Spinal cord (tissue), 10 donors: ENCODE data around the gene WDR26. TPM values are rescaled to one million over a fixed set of nuclear protein-coding genes. Genes with fewer than 3 reads are reported as not detected.
"Not testable (repeated sequence)": the region's sequence is repeated elsewhere in the genome, so short reads cannot be mapped to it uniquely, and the experiment has no call there.

Source experiments
- DNase-seq, 6 donors: peaks; one replicate each; pipeline versions ENCODE4 v3.0.0 to v3.0.0-alpha.2; 2013 to 2015; ENCODE audit warnings: low spot score in 6 of 6, low read depth in 4 of 6
- H3K27ac ChIP-seq: one replicate; pipeline ENCODE4 v1.5.1; 2013; ENCODE audit warnings: low read depth, low read length, control low read depth
- H3K27me3 ChIP-seq: one replicate; pipeline ENCODE4 v1.6.1; 2013; ENCODE audit warnings: low read length; ENCODE audit not compliant: control insufficient read depth, insufficient read depth
- H3K36me3 ChIP-seq: one replicate; pipeline ENCODE4 v1.6.1; 2013; ENCODE audit warnings: low read length; ENCODE audit not compliant: control insufficient read depth, insufficient read depth
- H3K4me1 ChIP-seq: one replicate; pipeline ENCODE4 v1.6.1; 2013; ENCODE audit warnings: low read length; ENCODE audit not compliant: control insufficient read depth, insufficient read depth
- H3K4me3 ChIP-seq: one replicate; pipeline ENCODE4 v1.5.1; 2013; ENCODE audit warnings: low read depth, low read length, control low read depth
- H3K9me3 ChIP-seq: one replicate; pipeline ENCODE4 v1.6.1; 2013; ENCODE audit warnings: low read length; ENCODE audit not compliant: control insufficient read depth, insufficient read depth
- WGBS: methylation state at CpG from one replicate; pipeline ENCODE4 v1.1.5; 2013; ENCODE audit warnings: missing lambda C conversion rate; ENCODE audit not compliant: insufficient coverage; 5-methylcytosine and 5-hydroxymethylcytosine counted together
- long read RNA-seq, 4 donors: transcript quantifications; one replicate each; lab custom pipeline, GENCODE V29; 2026
- polyA plus RNA-seq, 2 donors: library from polyadenylated mRNA; unstranded; fragments of 120-200 nt; gene quantifications; one replicate each; pipeline ENCODE4 v1.2.1, GENCODE V29; 2013; ENCODE audit not compliant: insufficient read length in 2 of 2
- total RNA-seq, 2 donors: library from RNA; depleted of rRNA in 1 of 2; stranded (reverse); fragments of 120-200 nt in 1 of 2; fragments of >200 nt in 1 of 2; gene quantifications; one replicate each; pipeline versions ENCODE4 v1.2.3 to v1.2.4, GENCODE V29; 2013 to 2014
- donor health status: healthy.

WDR26 gene
- 100 to 1,000 TPM in 1 of 2 donors, 10 to 100 TPM in 1; 54.9 to 110 TPM for total RNA-seq
- 10 to 100 TPM; 61.8 to 73.3 TPM for polyA plus RNA-seq
- long read RNA-seq, donor 1, full-length matches to known transcripts = 1 of 1 reads
- long read RNA-seq, donor 1, partial matches to known transcripts = 0 of 1 reads
- long read RNA-seq, donor 1, other reads (novel, unspliced or antisense) = 0 of 1 reads
- long read RNA-seq, donor 2 = 0 reads
- long read RNA-seq, donor 3 = 0 reads
- long read RNA-seq, donor 4, full-length matches to known transcripts = 1 of 20 reads
- long read RNA-seq, donor 4, partial matches to known transcripts = 7 of 20 reads
- long read RNA-seq, donor 4, other reads (novel, unspliced or antisense) = 12 of 20 reads

GRCh38 chr1:224434691-224435317 lies at the start of gene WDR26:
Gene WDR26, minus strand, starts transcription at chr1:224434797.
- Histone ChIP-seq H3K9me3 (no peaks in the 10 kb centered on the region), H3K4me1 (peaks cover 6% of the 10 kb centered on the region), H3K27ac (peak within 1 kb of the TSS; percentile 93), H3K4me3 (peak within 1 kb of the TSS; percentile 94), H3K36me3 (peaks cover under 1% of the 10 kb centered on the region), H3K27me3 (no peaks in the 10 kb centered on the region)
- WGBS = 1% methylated on average over 46 of the region's 46 CpGs
- DNase-seq = peak in 5 of 6 donors; percentile 54 to 97 (median 82)

GRCh38 chr1:224483206-224483605 lies 48.6 kb upstream of the WDR26 start:
- not testable (repeated sequence) for H3K9me3 ChIP-seq, H3K4me3 ChIP-seq, DNase-seq, H3K27ac ChIP-seq, H3K4me1 ChIP-seq, H3K27me3 ChIP-seq, H3K36me3 ChIP-seq
- WGBS = 100% methylated on average over 5 of the region's 7 CpGs

GRCh38 chr1:224482619-224483018 lies 48.0 kb upstream of the WDR26 start:
- Histone ChIP-seq H3K4me3 (no peak overlapping the region), H3K27me3 (no peaks in the 10 kb centered on the region), H3K4me1 (no peaks in the 10 kb centered on the region), H3K27ac (no peak overlapping the region), H3K9me3 (no peaks in the 10 kb centered on the region), H3K36me3 (no peaks in the 10 kb centered on the region)
- WGBS = 55% methylated on average over 4 of the region's 4 CpGs
- peak in 1 of 6 donors; percentile 8 for DNase-seq

GRCh38 chr1:224481601-224482000 lies 47.0 kb upstream of the WDR26 start:
- no peaks in the 10 kb centered on the region for H3K9me3 ChIP-seq
- H3K4me3 ChIP-seq = no peak overlapping the region
- H3K36me3 ChIP-seq = no peaks in the 10 kb centered on the region
- DNase-seq = no peak
- 85% methylated on average over 2 of the region's 2 CpGs for WGBS
- H3K27ac ChIP-seq = no peak overlapping the region
- no peaks in the 10 kb centered on the region for H3K4me1 ChIP-seq
- H3K27me3 ChIP-seq = no peaks in the 10 kb centered on the region

GRCh38 chr1:224480888-224481459 lies 46.4 kb upstream of the WDR26 start:
- H3K36me3 ChIP-seq, H3K4me1 ChIP-seq: not testable (repeated sequence)
- 80% methylated on average over 2 of the region's 4 CpGs for WGBS

GRCh38 chr1:224480200-224480599 lies 45.6 kb upstream of the WDR26 start:
- DNase-seq, H3K27ac ChIP-seq, H3K36me3 ChIP-seq, H3K4me1 ChIP-seq, H3K4me3 ChIP-seq, H3K27me3 ChIP-seq, H3K9me3 ChIP-seq: not testable (repeated sequence)
- 84% methylated on average over 3 of the region's 3 CpGs for WGBS

More at GRCh38 chr1:224480888-224481459, 46.4 kb upstream of the WDR26 start:
- not testable (repeated sequence) for H3K9me3 ChIP-seq, H3K27ac ChIP-seq, H3K27me3 ChIP-seq, DNase-seq, H3K4me3 ChIP-seq

- no peaks in the 10 kb centered on the region for H3K36me3 ChIP-seq
- no peaks in the 10 kb centered on the region for H3K4me1 ChIP-seq
- no peaks in the 10 kb centered on the region for H3K27me3 ChIP-seq
- H3K27ac ChIP-seq = no peak overlapping the region
- peaks cover 2% of the 10 kb centered on the region for H3K9me3 ChIP-seq
- WGBS = no CpG with 5 or more reads among the region's 1 CpG
- no peak for DNase-seq
- H3K4me3 ChIP-seq = no peak overlapping the region
These were observed 38.2 kb upstream of the WDR26 start for GRCh38 chr1:224472806-224473205.

- H3K9me3 ChIP-seq = peaks cover 2% of the 10 kb centered on the region
- H3K27me3 ChIP-seq = no peaks in the 10 kb centered on the region
- no peak overlapping the region for H3K4me3 ChIP-seq
- H3K27ac ChIP-seq = no peak overlapping the region
- no peaks in the 10 kb centered on the region for H3K36me3 ChIP-seq
- DNase-seq = no peak
- WGBS = no CpG with 5 or more reads among the region's 2 CpGs
- H3K4me1 ChIP-seq = no peaks in the 10 kb centered on the region
These were observed 31.6 kb upstream of the WDR26 start for GRCh38 chr1:224466154-224466553.

- H3K4me1 ChIP-seq = peaks cover 11% of the 10 kb centered on the region
- no peak for DNase-seq
- no peaks in the 10 kb centered on the region for H3K27me3 ChIP-seq
- H3K36me3 ChIP-seq = no peaks in the 10 kb centered on the region
- WGBS = 100% methylated on average over 1 of the region's 5 CpGs
- H3K9me3 ChIP-seq = no peaks in the 10 kb centered on the region
- H3K27ac ChIP-seq = no peak overlapping the region
- H3K4me3 ChIP-seq = no peak overlapping the region
These were observed 25.4 kb upstream of the WDR26 start for GRCh38 chr1:224459966-224460365.
